ENCODE results near the gene METTL26. TPM values are rescaled to one million over a fixed set of nuclear protein-coding genes. Genes with fewer than 3 reads are reported as not detected.

METTL26 gene
- total and polyA plus RNA-seq, 9 of the 15 experiments (the other 6 are each of a cell fraction or from before 2014, with no cell fraction given), result 7.3 to 262 (median 80.9) TPM

GRCh38 chr16:668519-669171 is 32.5 kb upstream of the METTL26 start:
- H3K9ac ChIP-seq (ENCODE audit: insufficient read depth in 1 of 2, low read depth in 2 of 2, low read length in 2 of 2), result peak overlapping the region; percentile 88 to 98
- no peak overlapping the region for H2AFZ ChIP-seq (ENCODE audit: low read depth, low read length)
- H3K4me3 ChIP-seq, result peak overlapping the region; percentile 99
- no peaks in the 10 kb centered on the region for H3K9me1 ChIP-seq (ENCODE audit: control insufficient read depth, insufficient read depth, low read length)
- POLR2A ChIA-PET, result interaction anchor here (0.6 to 1.1 kb wide), 4 partner anchors 11 to 80 kb away, joined by 3 to 4 read pairs (median 3); partner anchors contain the start of gene METTL26
- ATAC-seq (peak; percentile 44), DNase-seq (ENCODE audit: extremely low read depth in 1 of 4, low spot score in 3 of 4) (peak in 3 of 4 experiments; percentile 12 to 47 (median 35)), FAIRE-seq (no peak)
- peak overlapping the region; percentile 86 for H3K27ac ChIP-seq (ENCODE audit: extremely low read depth, low read depth, low read length)
- H4K20me1 ChIP-seq (replicated peaks; ENCODE audit: control insufficient read depth, insufficient read depth, low read length), result 0 out of 2 replicates have a peak, but pooled peaks cover under 1% of the 10 kb centered on the region
- peak overlapping the region; percentile 80 for H3K4me2 ChIP-seq (ENCODE audit: insufficient read depth, low read length)
- no peaks in the 10 kb centered on the region for H3K27me3 ChIP-seq (ENCODE audit: control insufficient read depth in 2 of 2, insufficient read depth in 2 of 2, low read length in 2 of 2)
- CTCF ChIA-PET (ENCODE audit: low intra/inter-chr PET ratio), result interaction anchor here (0.7 to 1.5 kb wide), 2 partner anchors 14 to 33 kb away, joined by 3 to 7 read pairs; partner anchors contain the start of gene METTL26
- H3K9me3 ChIP-seq (replicated peaks; ENCODE audit: control insufficient read depth, insufficient read depth, low read depth, low read length), result no peaks in the 10 kb centered on the region
- peaks cover 48% of the 10 kb centered on the region for H3K36me3 ChIP-seq (ENCODE audit: control insufficient read depth, insufficient read depth, low read length)
- no TSS peak for BruUV-seq (replicated peaks)
- H3K4me1 ChIP-seq (replicated peaks in 1 of 2; ENCODE audit: control insufficient read depth in 2 of 2, insufficient read depth in 2 of 2, low read length in 2 of 2), result peaks cover 11 to 94% of the 10 kb centered on the region in 2 experiments; a peak in 4 of 5 replicates
- intact Hi-C loops (cut with micrococcal nuclease), result loop anchor here (5.0 to 10.0 kb wide), 2 partner anchors 91 to 274 kb away; partner anchors contain the start of gene NME4
- WGBS (ENCODE audit: insufficient coverage, low coverage, missing lambda C conversion rate), result under 1% methylated on average over 49 of the region's 50 CpGs
- peaks cover 25% of the 10 kb centered on the region for H3K79me2 ChIP-seq (ENCODE audit: control insufficient read depth, insufficient read depth, low read length)
- in situ Hi-C loops (cut with MboI), result loop anchor here (5.0 kb wide), 1 partner anchor 91 kb away; no protein-coding TSS in a partner anchor
- TF ChIP-seq ZBTB2 (IDR thresholded peaks at IDR 0.05) (no peak), ELF4 (CRISPR knock-in tag; IDR thresholded peaks at IDR 0.05) (no peak), TOE1 (IDR thresholded peaks at IDR 0.05; ENCODE audit: borderline replicate concordance) (no peak), TOE1 (CRISPR knock-in tag; IDR thresholded peaks at IDR 0.05; ENCODE audit: borderline replicate concordance, low read depth) (no peak), CHD2 (IDR thresholded peaks at IDR 0.05; ENCODE audit: low read depth, low read length) (no peak), ZBTB1 (CRISPR knock-in tag; IDR thresholded peaks at IDR 0.05; ENCODE audit: borderline replicate concordance, low read depth) (no peak), PREB (CRISPR knock-in tag; IDR thresholded peaks at IDR 0.05) (no peak), SPI1 (IDR thresholded peaks at IDR 0.05; ENCODE audit: borderline replicate concordance, low read depth, low read length) (no peak), GATA2 (CRISPR knock-in tag; IDR thresholded peaks at IDR 0.05) (no peak), TCF7L2 (IDR thresholded peaks at IDR 0.05; ENCODE audit: low read depth, low read length) (no peak), ZNF121 (CRISPR knock-in tag; conservative IDR thresholded peaks at IDR 0.05) (no peak), HNRNPLL (IDR thresholded peaks at IDR 0.05; ENCODE audit: low read depth, low read length, poor library complexity, severe bottlenecking) (no peak), TEAD2 (tag; IDR thresholded peaks at IDR 0.05) (no peak), SAFB (IDR thresholded peaks at IDR 0.05; ENCODE audit: borderline replicate concordance, low read depth, low read length) (no peak), CEBPB (tag; IDR thresholded peaks at IDR 0.05) (no peak), SOX6 (IDR thresholded peaks at IDR 0.05) (no peak), HSF4 (CRISPR knock-in tag; IDR thresholded peaks at IDR 0.05; ENCODE audit: borderline replicate concordance) (no peak), ZC3H4 (CRISPR knock-in tag; IDR thresholded peaks at IDR 0.05; ENCODE audit: borderline replicate concordance) (no peak), FOXJ3 (CRISPR knock-in tag; IDR thresholded peaks at IDR 0.05) (no peak), TSC22D4 (tag; IDR thresholded peaks at IDR 0.05) (no peak), TAF1 (IDR thresholded peaks at IDR 0.05; ENCODE audit: control insufficient read depth, extremely low read depth, insufficient read depth, low read length, severe bottlenecking) (no peak), ESRRB (CRISPR knock-in tag; IDR thresholded peaks at IDR 0.05; ENCODE audit: borderline replicate concordance) (no peak)
